Fibroblast of lung (primary cell): ENCODE results near the gene FGF14. TPM values are rescaled to one million over a fixed set of nuclear protein-coding genes. Genes with fewer than 3 reads are reported as not detected.

Source experiments
- DNase-seq, 2 donors: peaks; one replicate each; pipeline versions ENCODE4 v3.0.0 to v3.0.0-alpha.2; 2010; ENCODE audit warnings: low read depth in 2 of 2
- H2AFZ ChIP-seq: 2 replicates; pipeline ENCODE4 v1.5.1; 2012; ENCODE audit warnings: low read length, control low read depth, inconsistent platforms
- H3K27ac ChIP-seq: 2 replicates; pipeline ENCODE4 v1.5.1; 2011; ENCODE audit warnings: low read length, control low read depth; ENCODE audit not compliant: insufficient read depth
- H3K27me3 ChIP-seq: 2 replicates; pipeline ENCODE4 v1.5.1; 2011; ENCODE audit warnings: mild to moderate bottlenecking, low read length; ENCODE audit not compliant: control insufficient read depth, insufficient read depth
- H3K36me3 ChIP-seq: 2 replicates; pipeline ENCODE4 v1.5.1; 2011; ENCODE audit warnings: low read length; ENCODE audit not compliant: control insufficient read depth, insufficient read depth
- H3K4me1 ChIP-seq: 2 replicates; pipeline ENCODE4 v1.5.1; 2011; ENCODE audit warnings: low read length; ENCODE audit not compliant: control insufficient read depth, insufficient read depth; ENCODE audit errors: extremely low read depth
- H3K4me2 ChIP-seq: 2 replicates; pipeline ENCODE4 v1.5.1; 2011; ENCODE audit warnings: low read length, control low read depth; ENCODE audit not compliant: insufficient read depth; ENCODE audit errors: extremely low read depth
- H3K4me3 ChIP-seq, 4 experiments: fragments of 200-600 bp in 1 of 4; sonication (generic) in 1 of 4; replicated peaks in 1 of 4; 2 replicates each; pipeline ENCODE4 v1.5.1; 2011 to 2016; ENCODE audit warnings: low read length in 4 of 4, low read depth in 3 of 4, mild to moderate bottlenecking in 3 of 4, control low read depth in 2 of 4, inconsistent platforms in 1 of 4, mixed read lengths in 1 of 4; ENCODE audit not compliant: insufficient read depth in 1 of 4; ENCODE audit errors: control extremely low read depth in 1 of 4
- H3K79me2 ChIP-seq: 2 replicates; pipeline ENCODE4 v1.5.1; 2012; ENCODE audit warnings: mild to moderate bottlenecking, low read length, inconsistent platforms; ENCODE audit not compliant: control insufficient read depth, insufficient read depth
- H3K9ac ChIP-seq: 2 replicates; pipeline ENCODE4 v1.5.1; 2011; ENCODE audit warnings: mild to moderate bottlenecking, low read length, control low read depth; ENCODE audit not compliant: insufficient read depth
- H3K9me3 ChIP-seq: 2 replicates; pipeline ENCODE4 v1.5.1; 2012; ENCODE audit warnings: low read depth, low read length; ENCODE audit not compliant: control insufficient read depth, insufficient read depth
- H4K20me1 ChIP-seq: 2 replicates; pipeline ENCODE4 v1.5.1; 2011; ENCODE audit warnings: low read length; ENCODE audit not compliant: control insufficient read depth, insufficient read depth; ENCODE audit errors: extremely low read depth
- CTCF ChIP-seq, 2 donors: IDR thresholded peaks in 1 of 2; conservative IDR thresholded peaks in 1 of 2; 1 replicate in 1 of 2; 2 replicates in 1 of 2; pipeline ENCODE4 v1.5.1; 2011 to 2012; ENCODE audit warnings: low read length in 2 of 2, control low read depth in 1 of 2, inconsistent platforms in 1 of 2, low read depth in 1 of 2, mild to moderate bottlenecking in 1 of 2
- EZH2 ChIP-seq: IDR thresholded peaks from 2 replicates; pipeline ENCODE4 v1.5.1; 2012; ENCODE audit warnings: low read length, control low read depth, mild to moderate bottlenecking; ENCODE audit errors: missing control alignments
- polyA plus RNA-seq, 2 donors: library from polyadenylated mRNA; depleted of rRNA in 1 of 2; stranded (reverse) in 1 of 2; unstranded in 1 of 2; fragments of >200 nt; gene quantifications; 2 replicates each; pipeline ENCODE4 v1.2.1, GENCODE V29; 2011 to 2012; ENCODE audit warnings: missing spikeins in 1 of 2
- total RNA-seq: library from RNA; depleted of rRNA; stranded (reverse); fragments of >200 nt; gene quantifications from 2 replicates; pipeline ENCODE4 v1.2.1, GENCODE V29; 2014

The FGF14 gene
- total and polyA plus RNA-seq, 2 donors (not counting 1 experiment from before 2014, with no cell fraction given), result 0.94 to 7.8 TPM

GRCh38 chr13:101959016-101959415 lies 442.8 kb downstream of the FGF14 start:
- DNase-seq, result no peak
- Histone ChIP-seq H3K27me3 (no peaks in the 10 kb centered on the region), H3K27ac (no peak overlapping the region), H3K4me2 (no peak overlapping the region), H3K4me3 (no peak overlapping the region), H3K9me3 (no peaks in the 10 kb centered on the region), H2AFZ (no peak overlapping the region), H3K4me1 (no peaks in the 10 kb centered on the region), H3K79me2 (no peaks in the 10 kb centered on the region), H3K36me3 (no peaks in the 10 kb centered on the region), H4K20me1 (no peaks in the 10 kb centered on the region), H3K9ac (no peak overlapping the region)
- TF ChIP-seq EZH2 (no peak), CTCF (conservative IDR thresholded peaks at IDR 0.05 in 1 of 2, IDR thresholded peaks at IDR 0.05 in 1 of 2; ENCODE audit: low read depth in 1 of 2, low read length in 2 of 2) (no peak)

GRCh38 chr13:101955764-101956163 lies 446.1 kb downstream of the FGF14 start:
- Histone ChIP-seq H4K20me1 (no peaks in the 10 kb centered on the region), H3K36me3 (no peaks in the 10 kb centered on the region), H3K4me2 (no peak overlapping the region), H3K4me3 (peak overlapping the region in 1 of 4 experiments; percentile 9), H3K27ac (no peak overlapping the region), H3K27me3 (no peaks in the 10 kb centered on the region), H3K9ac (no peak overlapping the region), H3K9me3 (no peaks in the 10 kb centered on the region), H3K79me2 (no peaks in the 10 kb centered on the region), H2AFZ (no peak overlapping the region), H3K4me1 (no peaks in the 10 kb centered on the region)
- DNase-seq, result no peak
- TF ChIP-seq CTCF (conservative IDR thresholded peaks at IDR 0.05 in 1 of 2, IDR thresholded peaks at IDR 0.05 in 1 of 2; ENCODE audit: low read depth in 1 of 2, low read length in 2 of 2) (no peak), EZH2 (no peak)

GRCh38 chr13:101951114-101951513 lies 450.7 kb downstream of the FGF14 start:
- no peak overlapping the region for H3K9ac ChIP-seq
- H2AFZ ChIP-seq, result no peak overlapping the region
- no peaks in the 10 kb centered on the region for H3K27me3 ChIP-seq
- no peak overlapping the region for H3K4me3 ChIP-seq
- H4K20me1 ChIP-seq, result no peaks in the 10 kb centered on the region
- H3K4me1 ChIP-seq, result no peaks in the 10 kb centered on the region
- TF ChIP-seq EZH2 (no peak), CTCF (conservative IDR thresholded peaks at IDR 0.05 in 1 of 2, IDR thresholded peaks at IDR 0.05 in 1 of 2; ENCODE audit: low read depth in 1 of 2, low read length in 2 of 2) (no peak)
- no peak overlapping the region for H3K27ac ChIP-seq
- no peak overlapping the region for H3K4me2 ChIP-seq
- H3K79me2 ChIP-seq, result no peaks in the 10 kb centered on the region
- no peaks in the 10 kb centered on the region for H3K9me3 ChIP-seq
- H3K36me3 ChIP-seq, result no peaks in the 10 kb centered on the region
- no peak for DNase-seq
